Activated CD8-positive, alpha-beta memory T cell treated with anti-CD3 and anti-CD28 coated beads for 24 hours (primary cell): ENCODE measurements around the gene NOC4L.
"Not testable (repeated sequence)": the region's sequence is repeated elsewhere in the genome, so short reads cannot be mapped to it uniquely, and the experiment has no call there.

ENCODE experiments used
- DNase-seq: peaks from one replicate; pipeline ENCODE4 v3.0.0-alpha.2; 2020

Gene NOC4L

DNA sequence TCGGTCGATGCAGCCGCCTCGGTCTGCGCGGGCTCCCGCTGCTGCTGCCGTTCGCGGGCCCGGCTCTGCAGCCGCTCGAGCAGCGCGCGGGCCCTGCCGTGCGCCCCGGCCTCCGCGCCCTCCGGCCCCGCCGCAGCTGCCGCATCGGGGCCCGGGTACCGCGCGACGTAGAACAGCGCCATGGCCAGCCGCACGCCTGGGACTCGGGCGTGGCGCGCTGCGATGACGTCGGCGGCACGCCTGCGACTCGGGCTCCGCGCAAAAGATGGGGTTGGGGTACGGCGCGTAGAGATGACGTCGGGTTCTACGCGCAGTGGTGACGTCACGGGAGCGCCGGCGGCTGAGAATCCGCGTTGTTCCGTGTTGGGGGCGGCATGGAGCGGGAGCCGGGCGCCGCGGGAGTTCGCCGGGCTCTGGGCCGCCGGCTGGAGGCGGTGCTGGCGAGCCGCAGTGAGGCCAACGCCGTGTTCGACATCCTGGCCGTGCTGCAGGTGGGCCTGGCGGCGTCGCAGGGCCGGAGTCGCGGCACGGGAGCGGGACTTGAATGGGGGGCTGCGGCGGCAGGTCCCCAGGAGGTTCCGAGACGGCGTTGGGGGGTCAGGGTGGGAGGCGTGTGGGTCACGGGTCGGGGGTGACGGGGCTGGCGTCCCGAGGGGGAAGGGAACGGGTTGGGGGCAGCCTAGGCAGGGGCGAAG lies at the start of gene NOC4L, which contains the start of gene DDX51:
Gene NOC4L (plus strand): TSS at position 343 of the 695 bp plus-strand sequence. CDS start 32 bp downstream, at position 375.
Gene DDX51 (minus strand): TSS at position 205 of the 695 bp plus-strand sequence. CDS start 23 bp downstream, at position 182.
- peak; percentile 99 for DNase-seq

DNA sequence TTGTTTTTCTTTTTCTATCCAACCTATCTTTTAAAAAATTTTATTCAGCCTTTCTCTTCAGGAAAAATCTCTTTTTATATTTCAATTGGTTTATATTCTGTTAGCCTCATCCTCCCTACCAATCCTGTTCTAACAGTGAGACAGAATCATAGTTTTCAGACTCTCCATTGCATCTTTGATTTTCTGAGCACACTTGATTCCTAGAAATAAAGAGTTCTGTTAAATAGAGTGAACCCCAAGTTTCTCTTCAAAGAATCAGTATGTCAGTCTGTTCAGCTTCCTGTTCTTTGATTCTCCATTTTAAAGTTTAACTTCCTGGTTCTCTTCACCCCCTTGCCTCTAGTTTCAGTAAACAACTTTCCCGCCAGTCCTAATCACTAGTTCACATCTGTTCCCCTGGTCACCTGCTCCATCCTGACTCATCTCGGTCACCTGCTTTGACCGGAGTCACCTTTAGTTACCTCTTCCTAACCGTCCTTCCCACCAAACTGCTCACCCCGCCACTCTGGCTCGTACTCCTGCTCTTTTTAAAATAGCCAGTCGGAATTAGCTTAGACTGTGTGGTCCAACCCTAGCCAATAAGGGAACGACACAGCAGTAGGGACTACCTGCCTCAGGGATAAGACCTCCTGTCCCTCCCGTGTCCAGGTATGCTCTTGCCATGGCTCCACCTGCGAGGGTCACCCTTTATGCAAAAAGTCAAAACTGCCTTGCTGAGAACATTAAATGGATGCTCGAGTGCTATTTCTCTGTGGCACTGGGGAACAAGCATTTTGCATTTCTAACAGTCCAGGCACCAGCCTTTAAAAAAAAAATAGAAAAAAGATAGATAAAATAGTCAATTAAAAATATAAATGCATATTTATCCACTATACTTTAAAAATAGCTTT lies 48.5 kb upstream of the NOC4L start:
- no peak for DNase-seq

DNA sequence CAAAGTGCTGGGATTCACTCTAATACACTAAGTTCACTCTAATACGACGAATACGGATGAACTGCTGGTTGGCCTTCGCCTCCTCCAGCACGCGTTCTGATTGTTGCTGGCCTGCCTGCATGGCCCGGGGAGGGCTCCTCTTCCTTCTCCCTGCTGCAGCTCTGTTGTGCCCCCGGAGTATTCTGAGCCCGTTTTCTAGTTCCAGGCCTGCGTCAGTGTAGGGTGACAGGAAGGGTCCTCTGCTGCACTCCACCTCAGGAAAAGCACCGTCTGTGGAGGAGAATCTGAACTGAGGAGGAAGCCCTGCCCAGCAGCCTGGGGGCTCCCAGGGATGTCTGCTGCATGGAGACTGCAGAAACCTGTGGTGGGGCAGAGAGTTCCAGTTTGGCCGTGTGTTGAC lies 44.5 kb upstream of the NOC4L start:
- DNase-seq, result no peak

DNA sequence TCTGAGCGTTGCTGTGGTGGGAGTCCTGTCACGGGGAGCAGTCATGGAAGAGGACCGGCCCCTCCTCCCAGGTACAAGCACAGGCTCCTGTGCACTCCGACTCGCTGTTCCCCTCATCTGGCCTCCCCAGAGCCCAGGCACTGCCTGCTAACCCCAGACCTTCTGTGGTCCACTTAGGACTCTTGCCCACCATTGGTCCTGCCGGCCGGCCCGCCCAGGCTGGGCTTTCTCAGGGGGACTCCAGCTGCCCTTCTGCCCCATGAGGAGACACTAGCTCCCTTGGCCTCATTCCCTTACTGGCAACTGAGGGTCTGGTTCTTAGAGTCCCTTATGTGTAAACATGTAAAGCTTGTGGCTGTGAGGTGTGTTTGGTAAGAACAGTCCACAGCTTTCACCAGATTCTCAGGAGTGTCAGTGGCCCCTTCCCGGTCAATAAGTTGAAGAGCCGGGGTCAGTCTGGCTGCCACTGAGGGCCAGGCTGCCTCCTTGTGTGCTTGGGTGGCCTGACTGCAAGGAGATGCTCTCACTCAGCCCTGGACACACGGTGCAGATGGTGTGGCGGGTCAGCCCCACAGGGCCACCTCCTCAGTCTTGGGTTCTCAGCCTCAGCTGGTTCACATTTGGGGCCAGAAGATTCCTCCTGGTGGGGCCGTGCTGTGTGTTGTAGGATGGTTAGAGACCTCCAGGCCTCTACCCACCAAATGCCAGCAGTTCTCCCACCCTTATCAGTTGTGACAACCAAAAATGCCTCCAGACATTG lies 43.8 kb upstream of the NOC4L start:
- DNase-seq, result no peak

DNA sequence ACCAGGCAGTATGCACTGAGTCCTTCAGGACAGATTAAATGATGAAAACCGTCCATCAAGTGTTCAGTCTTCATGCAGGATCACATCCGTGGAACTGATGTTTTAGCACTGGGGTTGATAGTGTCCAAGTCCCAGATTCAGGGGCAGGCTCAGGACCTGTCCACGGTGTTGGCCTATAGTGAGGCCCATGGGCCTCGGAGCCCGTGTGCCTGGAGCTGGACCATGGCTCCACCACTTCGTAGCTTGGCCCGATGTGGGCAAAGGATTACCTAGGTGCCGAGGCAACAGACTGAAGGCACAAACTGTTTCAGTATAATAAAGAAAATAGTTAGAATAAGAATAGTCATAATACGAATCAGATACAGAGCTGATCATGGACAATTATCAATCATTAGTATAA lies 42.0 kb upstream of the NOC4L start:
- no peak for DNase-seq

DNA sequence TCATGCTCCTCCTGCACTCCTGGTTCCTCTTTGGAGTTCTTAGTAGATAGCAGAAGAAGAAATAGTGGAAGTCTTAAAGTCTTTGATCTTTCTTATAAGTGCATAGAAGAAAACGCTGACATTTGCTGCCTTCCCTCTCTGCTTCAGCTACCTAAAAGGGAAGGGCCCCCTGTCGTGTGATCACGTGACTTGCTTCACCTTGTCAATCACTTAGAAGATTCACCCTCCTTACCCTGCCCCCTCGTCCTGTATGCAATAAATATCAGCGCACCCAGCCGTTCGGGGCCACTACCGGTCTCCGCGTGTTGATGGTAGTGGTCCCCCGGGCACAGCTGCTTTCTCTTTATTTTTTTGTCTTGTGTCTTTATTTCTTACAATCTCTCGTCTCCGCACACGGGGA lies 41.2 kb upstream of the NOC4L start:
- DNase-seq, result not testable (repeated sequence)

DNA sequence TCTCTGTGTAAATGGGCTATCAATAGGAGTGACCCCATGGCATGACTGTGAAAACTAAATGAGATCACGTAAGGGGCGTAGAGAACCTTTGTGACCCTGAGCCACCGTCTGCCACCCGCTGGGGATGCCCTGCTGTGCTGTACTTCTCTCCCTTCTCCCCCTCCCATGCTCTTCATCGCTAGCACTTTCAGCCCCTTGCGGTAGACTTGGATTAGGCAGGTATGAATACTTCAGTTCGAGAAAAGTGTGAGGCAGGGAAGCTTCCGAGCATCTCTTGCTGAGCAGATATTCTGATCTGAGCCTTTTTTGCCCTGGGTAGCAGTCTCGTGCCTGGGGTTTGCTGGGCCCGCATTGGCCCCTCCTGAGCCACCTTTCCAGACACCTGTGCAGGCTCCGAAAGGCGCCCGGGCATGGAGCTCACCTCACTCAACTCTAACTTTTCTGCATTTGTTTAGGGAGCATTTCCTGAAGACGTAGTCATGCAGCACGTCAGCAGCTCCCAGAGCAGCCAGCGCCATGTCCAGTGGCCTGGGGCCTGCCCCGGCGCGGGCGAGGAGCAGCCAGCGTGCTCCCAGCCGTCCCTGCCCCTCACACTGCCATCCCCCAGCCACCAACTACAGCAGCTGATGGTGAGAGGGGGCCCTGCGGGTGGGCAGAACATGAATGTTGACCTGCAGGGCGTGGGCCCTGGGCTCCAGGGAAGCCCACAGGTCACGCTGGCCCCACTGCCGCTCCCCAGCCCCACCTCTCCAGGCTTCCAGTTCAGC lies 40.5 kb upstream of the NOC4L start:
- DNase-seq, result no peak

DNA sequence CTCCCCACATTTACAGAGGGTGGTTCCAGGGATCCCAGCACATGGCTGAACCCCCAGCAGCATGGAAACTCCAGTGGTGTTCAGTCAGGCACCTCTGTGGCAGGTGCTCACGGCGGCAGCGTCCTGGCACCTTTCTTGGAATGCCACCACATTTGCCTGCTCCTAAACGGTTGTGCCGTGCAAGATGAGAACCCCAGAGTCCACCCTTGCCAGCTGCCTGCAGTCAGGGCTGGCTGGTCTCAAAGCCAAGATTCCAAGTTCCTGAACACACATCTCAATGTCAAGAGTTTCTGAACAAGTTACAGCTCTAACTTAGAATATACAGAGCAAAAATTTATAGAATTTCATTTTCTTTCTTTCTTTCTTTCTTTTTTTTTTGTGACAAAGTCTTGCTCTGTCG lies 38.8 kb upstream of the NOC4L start:
- no peak for DNase-seq

DNA sequence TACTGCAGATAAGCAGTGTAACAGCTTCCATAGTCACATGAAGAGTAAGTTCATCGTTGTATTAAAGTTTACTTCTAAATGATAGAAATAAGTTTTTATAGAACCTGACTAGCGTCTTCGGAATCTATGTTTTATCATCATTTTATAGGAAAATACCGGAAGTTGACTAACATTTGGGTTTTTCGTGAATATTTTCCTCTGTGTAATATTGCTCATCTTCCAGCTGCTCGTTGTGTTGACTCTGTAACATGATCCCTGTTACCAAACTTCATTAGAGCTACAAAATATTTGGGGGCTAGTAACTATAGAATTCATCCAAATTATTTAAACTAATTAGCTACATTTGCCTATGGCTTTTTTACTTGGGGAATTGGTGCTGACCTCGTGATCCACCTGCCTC lies 37.3 kb upstream of the NOC4L start:
- DNase-seq, result no peak

DNA sequence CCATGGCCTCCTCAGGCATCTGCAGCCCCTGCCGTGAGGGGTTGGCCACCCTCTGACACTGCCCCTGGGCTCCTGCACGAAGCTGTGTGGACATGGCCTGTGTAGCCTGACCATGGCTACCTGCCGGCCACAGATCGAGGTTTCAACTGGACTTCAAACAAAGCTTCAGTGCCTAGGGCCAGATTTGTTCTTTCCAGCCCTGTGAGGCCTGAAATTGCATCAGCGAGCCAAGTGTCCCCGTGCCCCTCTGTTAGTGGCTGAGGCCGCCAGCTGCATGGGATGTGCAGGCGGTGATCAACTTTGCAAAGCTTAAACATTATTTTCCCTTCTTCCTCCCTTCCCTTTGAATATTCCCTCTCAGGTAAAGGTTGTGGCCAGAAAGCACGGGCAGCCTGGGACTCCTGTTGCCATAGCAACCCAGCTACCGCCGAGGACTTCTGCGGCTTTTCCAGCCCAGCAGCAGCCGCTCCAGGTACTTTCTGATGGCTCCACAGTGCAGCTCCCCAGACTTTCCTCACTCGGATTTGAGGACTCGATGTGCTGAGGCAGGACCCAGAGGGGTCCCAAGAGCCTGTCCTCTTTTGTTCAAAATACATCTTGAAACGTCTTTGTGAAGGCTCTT lies 35.9 kb upstream of the NOC4L start:
- no peak for DNase-seq

DNA sequence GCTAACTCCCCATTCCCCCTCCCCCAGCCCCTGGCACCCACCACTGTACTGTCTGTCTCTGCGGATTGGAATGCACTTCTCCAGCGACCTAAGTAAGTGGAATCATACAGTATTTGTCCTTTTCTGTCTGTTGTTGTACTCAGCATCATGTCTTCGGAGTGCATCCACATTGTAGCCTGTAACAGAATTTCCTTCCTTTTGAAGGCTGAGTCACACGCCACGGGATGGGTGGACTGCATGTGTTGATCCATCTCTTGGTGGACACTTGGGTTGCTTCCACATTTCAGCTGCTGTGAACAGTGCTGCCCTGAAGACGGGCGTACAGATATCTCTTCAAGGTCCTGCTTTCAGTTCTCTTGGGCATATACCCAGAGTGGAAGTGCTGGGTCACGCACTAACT lies 34.5 kb upstream of the NOC4L start:
- DNase-seq, result no peak

DNA sequence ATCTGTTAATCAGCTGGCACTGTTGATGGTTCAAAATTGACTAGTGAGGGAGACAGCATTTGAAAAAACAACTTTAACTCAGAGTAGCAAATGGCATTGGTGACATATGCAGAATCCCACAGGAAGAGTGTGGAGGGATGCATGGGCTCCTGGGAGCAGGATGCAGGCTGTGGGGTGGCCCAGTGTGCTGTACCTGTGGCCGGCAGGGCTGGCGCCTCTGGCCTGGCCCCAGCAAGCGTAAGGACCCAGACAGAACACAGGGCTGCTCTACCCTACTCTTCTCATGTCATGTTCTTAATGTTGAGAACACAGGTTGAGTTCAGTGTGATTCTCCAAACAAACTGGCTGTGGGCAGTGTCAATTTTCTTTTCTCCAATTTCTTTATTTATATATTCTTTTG lies 33.6 kb upstream of the NOC4L start:
- DNase-seq, result no peak

DNA sequence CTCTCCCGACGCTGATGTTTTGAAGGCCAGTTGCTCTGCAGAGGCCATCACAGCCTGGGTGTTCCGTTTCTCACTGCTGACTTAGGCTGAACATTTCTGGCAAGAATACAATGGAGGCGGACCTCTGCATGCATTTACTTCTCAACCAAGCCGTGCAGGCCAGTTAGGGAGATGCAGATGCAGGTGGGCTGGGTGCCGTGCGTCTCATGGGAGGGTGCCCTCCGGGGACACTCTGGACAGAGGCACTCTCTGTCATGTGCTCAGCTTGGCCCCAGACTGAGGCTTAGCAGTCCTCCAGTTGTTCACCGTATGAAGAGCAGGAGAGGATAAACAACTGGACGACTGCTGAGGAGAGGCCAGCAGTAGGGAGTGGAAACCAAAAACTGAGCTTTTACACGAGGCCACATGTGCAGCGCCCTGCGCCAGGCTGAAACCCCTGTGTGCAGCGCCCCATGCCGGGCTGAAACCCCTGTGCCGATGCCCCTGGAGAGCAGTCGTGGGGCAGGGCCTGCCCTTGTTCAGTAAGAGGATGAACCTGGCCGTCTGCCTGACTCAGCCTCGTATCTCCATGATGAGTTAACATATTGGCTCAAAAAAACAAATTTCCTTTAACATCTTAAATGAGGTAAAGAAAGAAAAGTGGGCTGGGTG lies 32.5 kb upstream of the NOC4L start:
- DNase-seq, result no peak

DNA sequence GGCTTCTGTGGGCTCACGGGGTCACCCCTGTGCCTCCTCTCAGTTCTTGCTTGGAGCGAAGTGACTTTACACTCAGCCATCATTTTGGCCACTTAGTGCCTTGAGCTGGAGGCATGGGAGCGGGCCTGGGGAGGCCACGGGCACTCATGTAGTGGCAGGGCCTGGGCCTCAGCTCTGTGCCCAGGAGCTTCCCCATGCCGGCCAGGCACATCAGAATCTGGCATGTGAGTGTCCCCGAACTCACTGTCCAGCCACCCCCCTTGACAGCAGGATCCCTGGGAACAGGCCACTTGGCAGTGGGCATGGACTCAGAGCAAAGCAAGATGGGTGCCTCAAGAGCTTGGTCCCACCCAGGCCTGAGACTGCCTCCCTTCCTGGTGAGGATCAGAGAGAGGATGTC lies 29.6 kb upstream of the NOC4L start:
- no peak for DNase-seq

DNA sequence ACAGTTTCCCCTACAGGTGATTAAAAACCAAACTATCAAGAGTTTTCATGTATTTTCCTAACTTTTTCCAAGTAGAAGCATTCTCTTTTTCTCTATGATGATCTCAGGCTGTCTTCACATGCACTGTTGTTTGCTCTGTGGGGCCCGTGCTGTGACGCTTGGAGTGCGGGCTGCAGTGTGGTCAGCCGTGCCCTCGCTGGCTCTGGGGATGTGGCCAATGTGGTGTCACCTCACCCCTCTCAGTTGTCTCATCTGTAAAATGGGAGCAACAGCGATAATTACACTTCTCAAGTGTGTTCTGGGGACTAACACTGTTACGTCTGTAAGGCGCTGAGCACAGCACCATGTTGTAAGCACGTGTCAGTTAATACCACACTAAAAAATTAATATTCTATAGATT lies 28.8 kb upstream of the NOC4L start:
- DNase-seq, result no peak

DNA sequence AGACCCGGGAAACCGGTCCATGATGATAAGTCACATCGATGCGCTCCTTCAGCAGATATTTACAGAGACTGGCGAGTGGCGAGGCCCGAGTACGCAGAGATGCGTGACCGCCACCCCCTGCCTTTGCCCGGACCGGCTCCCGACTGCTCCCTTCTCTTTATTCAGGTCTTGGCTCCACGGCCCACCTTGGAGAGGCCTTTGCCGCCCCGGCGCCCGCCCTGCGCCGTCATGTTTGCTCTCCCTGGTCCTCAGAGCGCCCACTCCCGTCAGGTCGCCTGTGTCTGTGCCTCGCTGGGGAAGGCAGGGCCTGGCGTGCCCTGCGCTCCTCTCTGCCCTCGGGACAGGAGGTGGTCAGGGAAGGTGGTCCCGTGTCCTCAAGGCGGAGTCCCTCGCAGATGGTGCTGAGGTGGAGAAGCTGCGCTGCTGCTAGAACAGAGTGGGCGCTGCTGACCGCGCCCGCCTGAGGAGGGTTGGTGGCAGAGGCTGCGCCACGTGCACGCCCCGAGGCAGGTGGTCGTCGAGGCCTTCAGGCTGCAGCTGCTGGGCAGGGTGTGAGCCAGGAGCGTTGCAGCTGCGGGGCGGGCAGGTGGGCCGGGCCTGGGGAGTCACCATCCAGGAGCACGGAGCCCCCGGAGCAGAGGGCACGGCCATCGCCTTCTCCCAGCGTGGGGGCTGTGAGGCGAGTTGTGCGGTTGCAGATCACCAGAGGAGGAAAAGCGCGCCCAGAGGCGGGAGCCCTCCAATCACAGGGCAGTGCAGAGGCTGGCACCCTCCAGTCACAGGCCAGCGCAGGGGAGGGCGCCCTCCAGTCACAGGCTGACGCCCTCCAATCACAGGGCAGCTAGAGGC lies 27.3 kb upstream of the NOC4L start:
- DNase-seq, result no peak

DNA sequence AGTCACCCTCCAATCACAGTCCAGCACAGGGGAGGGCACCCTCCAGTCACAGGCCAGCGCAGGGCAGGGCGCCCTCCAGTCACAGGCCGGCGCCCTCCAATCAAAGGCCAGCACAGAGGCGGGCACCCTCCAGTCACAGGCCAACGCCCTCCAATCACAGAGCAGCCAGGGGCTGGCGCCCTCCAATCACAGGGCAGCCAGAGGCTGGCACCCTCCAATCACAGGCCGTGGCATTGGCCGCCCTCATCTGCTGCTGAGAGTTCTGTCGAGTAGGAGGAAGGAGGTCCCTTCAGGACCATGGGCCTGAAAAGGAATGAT lies 26.7 kb upstream of the NOC4L start:
- no peak for DNase-seq

DNA sequence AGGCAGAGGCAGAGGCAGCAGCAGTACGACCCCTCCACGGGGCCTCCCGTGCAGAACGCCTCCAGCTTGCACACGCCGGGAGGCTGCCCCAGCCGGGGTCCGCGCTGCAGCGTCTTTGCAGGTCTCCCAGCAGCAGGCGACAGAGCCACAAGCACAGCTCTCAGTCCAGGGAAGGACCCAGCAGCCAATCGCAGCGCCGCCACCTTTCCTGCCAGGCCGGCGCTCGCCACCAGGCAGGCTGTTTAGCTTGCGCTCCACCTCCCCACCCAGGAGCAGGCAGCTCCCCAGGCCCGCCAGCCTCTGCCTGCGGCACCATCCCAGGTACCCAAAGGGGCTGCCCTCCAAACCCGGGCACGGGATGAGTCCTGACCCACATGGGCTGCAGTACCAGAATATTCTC lies 25.4 kb upstream of the NOC4L start:
- DNase-seq, result no peak

DNA sequence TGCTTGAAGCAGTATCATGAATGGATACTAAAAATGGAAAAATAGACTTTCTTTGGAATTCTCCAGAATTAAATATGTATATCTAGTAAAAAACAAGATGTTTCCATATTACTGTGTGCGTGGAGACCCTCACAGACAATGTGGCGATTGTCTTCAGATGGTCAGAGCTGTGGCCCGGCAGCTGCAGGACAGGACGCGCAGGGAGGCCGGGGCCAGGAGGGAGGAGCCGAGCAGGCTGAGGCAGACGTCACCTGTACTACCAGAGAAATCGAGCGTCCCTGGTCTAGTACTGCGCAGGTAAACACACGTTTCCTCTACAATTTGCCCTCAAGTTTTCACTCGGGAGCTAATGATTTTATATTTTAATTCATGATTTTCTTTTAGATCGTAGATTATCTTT lies 23.0 kb upstream of the NOC4L start:
- no peak for DNase-seq

DNA sequence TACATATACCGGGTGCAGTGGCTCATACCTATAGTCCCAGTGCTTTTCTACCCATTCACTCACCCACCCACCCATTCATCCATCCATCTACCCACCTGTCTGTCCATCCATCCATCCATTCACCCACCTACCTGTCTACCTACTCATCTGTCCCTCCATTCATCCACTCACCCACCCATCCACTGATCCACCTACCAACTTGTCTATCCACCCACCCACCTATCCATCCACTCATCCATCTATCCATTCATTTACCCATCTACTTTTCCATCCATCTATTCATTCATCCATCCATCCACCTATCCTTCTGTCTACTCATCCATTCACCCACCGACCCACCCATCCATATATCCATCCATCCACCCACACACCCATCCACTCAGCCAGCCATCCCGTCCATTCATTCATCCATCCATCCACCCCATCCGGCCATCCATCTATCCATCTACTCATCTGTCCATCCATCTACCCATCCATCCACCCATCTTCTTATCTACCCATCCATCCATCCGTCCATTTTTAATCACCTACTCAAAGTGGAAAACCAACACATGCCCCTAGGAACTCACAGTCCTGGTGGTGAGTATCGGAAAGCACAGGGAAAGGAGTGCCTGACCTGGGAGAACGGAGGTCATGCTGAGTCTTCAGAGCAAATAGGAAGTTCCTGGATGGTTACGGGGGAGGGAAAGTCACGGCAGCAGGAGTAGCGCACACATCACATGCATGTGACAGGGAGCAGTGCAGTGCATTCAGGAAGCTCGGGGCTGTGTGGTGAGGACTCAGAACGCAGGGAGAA lies 20.1 kb upstream of the NOC4L start:
- DNase-seq, result no peak
